ENCODE results near the gene TPPP3.

The TPPP3 gene

GRCh38 chr16:67395458-67396158 is 2.3 kb upstream of the TPPP3 start:
- no peak for TF ChIP-seq CREB5 (CRISPR knock-in tag; IDR thresholded peaks at IDR 0.05; ENCODE audit: low read depth)
- no peak for TF ChIP-seq ARNTL (CRISPR knock-in tag; IDR thresholded peaks at IDR 0.05; ENCODE audit: borderline replicate concordance, low read depth)
- TF ChIP-seq GLIS3 (CRISPR knock-in tag; IDR thresholded peaks at IDR 0.05), result no peak
- TF ChIP-seq SNAI2 (CRISPR knock-in tag; IDR thresholded peaks at IDR 0.05), result no peak
- TF ChIP-seq ISL1 (CRISPR knock-in tag; IDR thresholded peaks at IDR 0.05), result no peak
- TF ChIP-seq ESRRG (CRISPR knock-in tag; IDR thresholded peaks at IDR 0.05), result no peak
- TF ChIP-seq ZNF70 (CRISPR knock-in tag; IDR thresholded peaks at IDR 0.05), result no peak
- no peak for TF ChIP-seq PPARA (CRISPR knock-in tag; IDR thresholded peaks at IDR 0.05; ENCODE audit: borderline replicate concordance)
- no peak for TF ChIP-seq CSRNP3 (CRISPR knock-in tag; IDR thresholded peaks at IDR 0.05)
- TF ChIP-seq ZNF8 (CRISPR knock-in tag; IDR thresholded peaks at IDR 0.05), result no peak
- TF ChIP-seq, protein P1, sequence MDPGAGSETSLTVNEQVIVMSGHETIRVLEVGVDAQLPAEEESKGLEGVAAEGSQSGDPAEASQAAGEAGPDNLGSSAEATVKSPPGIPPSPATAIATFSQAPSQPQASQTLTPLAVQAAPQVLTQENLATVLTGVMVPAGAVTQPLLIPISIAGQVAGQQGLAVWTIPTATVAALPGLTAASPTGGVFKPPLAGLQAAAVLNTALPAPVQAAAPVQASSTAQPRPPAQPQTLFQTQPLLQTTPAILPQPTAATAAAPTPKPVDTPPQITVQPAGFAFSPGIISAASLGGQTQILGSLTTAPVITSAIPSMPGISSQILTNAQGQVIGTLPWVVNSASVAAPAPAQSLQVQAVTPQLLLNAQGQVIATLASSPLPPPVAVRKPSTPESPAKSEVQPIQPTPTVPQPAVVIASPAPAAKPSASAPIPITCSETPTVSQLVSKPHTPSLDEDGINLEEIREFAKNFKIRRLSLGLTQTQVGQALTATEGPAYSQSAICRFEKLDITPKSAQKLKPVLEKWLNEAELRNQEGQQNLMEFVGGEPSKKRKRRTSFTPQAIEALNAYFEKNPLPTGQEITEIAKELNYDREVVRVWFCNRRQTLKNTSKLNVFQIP (CRISPR knock-in tag; IDR thresholded peaks at IDR 0.05; ENCODE audit: borderline replicate concordance, low read depth), result no peak
- no peak for TF ChIP-seq ZFP3 (CRISPR knock-in tag; IDR thresholded peaks at IDR 0.05)
- TF ChIP-seq OSR1 (CRISPR knock-in tag; IDR thresholded peaks at IDR 0.05), result no peak
- no peak for TF ChIP-seq CSDC2 (CRISPR knock-in tag; IDR thresholded peaks at IDR 0.05)
- no peak for TF ChIP-seq TCF4 (CRISPR knock-in tag; IDR thresholded peaks at IDR 0.05; ENCODE audit: borderline replicate concordance)
- no peak for TF ChIP-seq RARB (CRISPR knock-in tag; IDR thresholded peaks at IDR 0.05)
- TF ChIP-seq TSHZ2 (CRISPR knock-in tag; IDR thresholded peaks at IDR 0.05), result no peak
- ATAC-seq, result no peak

- ATAC-seq, result no peak
- TF ChIP-seq ZNF70 (CRISPR knock-in tag; IDR thresholded peaks at IDR 0.05) (no peak), TCF4 (CRISPR knock-in tag; IDR thresholded peaks at IDR 0.05; ENCODE audit: borderline replicate concordance) (no peak), ARNTL (CRISPR knock-in tag; IDR thresholded peaks at IDR 0.05; ENCODE audit: borderline replicate concordance, low read depth) (no peak), SNAI2 (CRISPR knock-in tag; IDR thresholded peaks at IDR 0.05) (no peak), ZNF565 (CRISPR knock-in tag; conservative IDR thresholded peaks at IDR 0.05; ENCODE audit: low read depth) (no peak), OSR1 (CRISPR knock-in tag; IDR thresholded peaks at IDR 0.05) (no peak), ZFP30 (CRISPR knock-in tag; IDR thresholded peaks at IDR 0.05) (no peak), PPARA (CRISPR knock-in tag; IDR thresholded peaks at IDR 0.05; ENCODE audit: borderline replicate concordance) (no peak), ZNF8 (CRISPR knock-in tag; IDR thresholded peaks at IDR 0.05) (no peak), CREB5 (CRISPR knock-in tag; IDR thresholded peaks at IDR 0.05; ENCODE audit: low read depth) (no peak), BACH2 (CRISPR knock-in tag; IDR thresholded peaks at IDR 0.05; ENCODE audit: borderline replicate concordance) (no peak), TSHZ2 (CRISPR knock-in tag; IDR thresholded peaks at IDR 0.05) (no peak)
- TF ChIP-seq, protein P2, sequence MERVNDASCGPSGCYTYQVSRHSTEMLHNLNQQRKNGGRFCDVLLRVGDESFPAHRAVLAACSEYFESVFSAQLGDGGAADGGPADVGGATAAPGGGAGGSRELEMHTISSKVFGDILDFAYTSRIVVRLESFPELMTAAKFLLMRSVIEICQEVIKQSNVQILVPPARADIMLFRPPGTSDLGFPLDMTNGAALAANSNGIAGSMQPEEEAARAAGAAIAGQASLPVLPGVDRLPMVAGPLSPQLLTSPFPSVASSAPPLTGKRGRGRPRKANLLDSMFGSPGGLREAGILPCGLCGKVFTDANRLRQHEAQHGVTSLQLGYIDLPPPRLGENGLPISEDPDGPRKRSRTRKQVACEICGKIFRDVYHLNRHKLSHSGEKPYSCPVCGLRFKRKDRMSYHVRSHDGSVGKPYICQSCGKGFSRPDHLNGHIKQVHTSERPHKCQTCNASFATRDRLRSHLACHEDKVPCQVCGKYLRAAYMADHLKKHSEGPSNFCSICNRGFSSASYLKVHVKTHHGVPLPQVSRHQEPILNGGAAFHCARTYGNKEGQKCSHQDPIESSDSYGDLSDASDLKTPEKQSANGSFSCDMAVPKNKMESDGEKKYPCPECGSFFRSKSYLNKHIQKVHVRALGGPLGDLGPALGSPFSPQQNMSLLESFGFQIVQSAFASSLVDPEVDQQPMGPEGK (CRISPR knock-in tag; IDR thresholded peaks at IDR 0.05; ENCODE audit: borderline replicate concordance), result no peak
Measured at GRCh38 chr16:67395105-67395457, 1.8 kb upstream of the TPPP3 start.

Data from SK-N-SH treated with all-trans-retinoic acid at 6 μM for 48 hours (cell line).